ENCODE measurements around the gene ASPM.

ASPM gene

GRCh38 chr1:197146101-197147095 is at the start of gene ASPM:
ASPM (minus strand) TSS chr1:197146669; CDS start chr1:197146437, 232 bp downstream.
- peak; percentile 81 to 86 for DNase-seq (ENCODE audit: low read depth in 2 of 2, low spot score in 1 of 2)

- DNase-seq (ENCODE audit: low read depth in 2 of 2, low spot score in 1 of 2), result no peak
Measured at GRCh38 chr1:197195100-197195499, 48.6 kb upstream of the ASPM start.

DNA sequence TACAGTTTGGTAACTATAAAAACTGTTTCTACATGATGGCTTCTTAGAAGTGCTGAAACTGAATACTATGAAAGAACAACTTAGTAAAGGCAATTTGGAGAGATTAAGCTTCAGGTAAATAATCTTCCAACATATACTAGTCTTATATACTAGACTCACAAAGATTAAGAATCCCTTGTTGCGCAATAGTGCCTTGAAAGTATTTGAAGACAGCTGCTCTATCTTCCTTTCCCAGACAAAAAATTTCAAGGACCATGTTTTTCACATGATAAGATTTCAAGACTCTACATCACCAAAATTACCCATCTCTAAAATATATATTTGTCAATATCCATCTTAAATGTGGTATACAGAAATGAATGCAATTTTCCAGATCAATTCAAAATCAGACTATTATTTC is 37.7 kb upstream of the ASPM start:
- no peak for DNase-seq (ENCODE audit: low read depth in 2 of 2, low spot score in 1 of 2)

DNA sequence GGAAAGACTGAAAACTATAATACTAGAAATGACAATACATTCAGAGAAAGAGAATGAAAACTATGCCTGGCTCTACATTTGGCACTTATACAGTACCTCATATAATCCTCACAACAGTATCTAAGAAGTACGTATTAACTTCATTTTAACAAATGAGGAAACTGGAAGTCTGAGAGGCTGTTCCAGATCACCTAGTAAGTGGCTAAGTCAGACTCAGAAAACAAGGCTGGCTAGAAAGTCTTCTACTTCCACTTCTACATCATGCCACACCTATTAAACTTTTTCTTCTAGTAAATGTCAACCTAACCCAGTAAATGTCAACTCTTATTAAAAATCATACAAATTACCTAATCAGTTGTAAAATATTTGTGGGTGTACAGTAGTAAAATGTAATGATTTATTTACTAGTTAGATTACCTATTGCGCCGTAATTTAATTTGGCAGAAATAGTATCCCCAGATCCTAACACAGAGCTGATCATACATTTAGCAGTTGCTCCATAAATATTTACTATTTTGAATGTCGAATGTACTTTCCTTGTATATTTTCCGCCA is 36.8 kb upstream of the ASPM start:
- no peak for DNase-seq (ENCODE audit: low read depth in 2 of 2, low spot score in 1 of 2)

DNA sequence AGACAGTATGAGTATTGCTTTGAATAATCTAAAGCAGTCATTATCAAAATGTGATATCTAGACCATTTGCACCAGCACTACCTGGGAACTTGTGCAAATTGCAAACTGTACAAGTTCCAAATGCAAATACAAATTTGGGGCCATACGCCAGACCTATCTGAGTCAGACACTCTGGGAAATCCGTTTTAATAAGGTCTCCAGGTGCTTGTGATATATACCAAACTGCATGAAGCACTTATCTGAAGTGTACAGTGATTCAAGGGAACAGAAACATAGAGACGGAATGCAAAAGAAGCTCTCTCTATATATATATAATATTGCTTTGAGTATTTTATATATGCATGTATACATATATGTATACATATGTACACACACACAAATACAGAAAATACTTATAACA is 36.2 kb upstream of the ASPM start:
- DNase-seq (ENCODE audit: low read depth in 2 of 2, low spot score in 1 of 2), result no peak

DNA sequence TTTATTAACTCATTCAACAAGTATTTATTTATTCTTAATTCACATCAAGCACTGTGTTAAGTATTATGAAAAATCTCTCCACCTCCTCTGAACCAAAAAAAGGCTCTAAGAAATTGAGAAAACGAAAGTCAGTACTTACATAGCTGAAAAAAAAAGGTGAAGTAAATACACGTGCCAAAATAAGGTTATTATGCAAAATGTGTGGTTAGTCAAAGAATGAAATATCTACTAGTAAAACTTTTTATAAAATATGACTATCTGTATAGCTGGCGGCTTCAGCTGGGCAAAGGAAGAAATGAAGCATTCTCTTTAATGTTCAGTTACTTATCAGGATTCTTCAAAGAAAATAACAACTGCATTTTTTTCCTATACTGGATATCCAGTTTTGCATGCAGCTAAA is 35.5 kb upstream of the ASPM start:
- no peak for DNase-seq (ENCODE audit: low read depth in 2 of 2, low spot score in 1 of 2)

- no peak for DNase-seq (ENCODE audit: low read depth in 2 of 2, low spot score in 1 of 2)
Measured at GRCh38 chr1:197180252-197180878, 33.9 kb upstream of the ASPM start.

DNA sequence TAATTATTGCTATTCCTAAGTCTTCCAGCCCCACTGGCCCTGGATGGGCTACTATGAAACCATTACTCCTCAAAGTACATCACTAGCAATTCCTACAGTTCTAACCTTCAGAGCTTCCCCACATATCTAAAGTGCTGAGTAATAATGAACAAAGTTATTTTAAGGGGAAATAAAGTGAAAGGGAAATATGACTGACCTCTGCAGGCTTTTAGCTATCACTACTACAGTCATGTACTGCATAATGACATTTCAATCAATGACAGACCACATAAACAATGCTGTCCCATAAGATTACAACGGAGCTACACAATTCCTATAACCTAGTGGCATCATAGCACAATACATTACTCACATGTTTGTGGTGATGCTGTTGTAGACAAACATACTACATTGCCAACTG is 32.5 kb upstream of the ASPM start:
- DNase-seq (ENCODE audit: low read depth in 2 of 2, low spot score in 1 of 2), result no peak

GRCh38 chr1:197174818-197175217 is 28.3 kb upstream of the ASPM start:
- DNase-seq (ENCODE audit: low read depth in 2 of 2, low spot score in 1 of 2), result no peak

DNA sequence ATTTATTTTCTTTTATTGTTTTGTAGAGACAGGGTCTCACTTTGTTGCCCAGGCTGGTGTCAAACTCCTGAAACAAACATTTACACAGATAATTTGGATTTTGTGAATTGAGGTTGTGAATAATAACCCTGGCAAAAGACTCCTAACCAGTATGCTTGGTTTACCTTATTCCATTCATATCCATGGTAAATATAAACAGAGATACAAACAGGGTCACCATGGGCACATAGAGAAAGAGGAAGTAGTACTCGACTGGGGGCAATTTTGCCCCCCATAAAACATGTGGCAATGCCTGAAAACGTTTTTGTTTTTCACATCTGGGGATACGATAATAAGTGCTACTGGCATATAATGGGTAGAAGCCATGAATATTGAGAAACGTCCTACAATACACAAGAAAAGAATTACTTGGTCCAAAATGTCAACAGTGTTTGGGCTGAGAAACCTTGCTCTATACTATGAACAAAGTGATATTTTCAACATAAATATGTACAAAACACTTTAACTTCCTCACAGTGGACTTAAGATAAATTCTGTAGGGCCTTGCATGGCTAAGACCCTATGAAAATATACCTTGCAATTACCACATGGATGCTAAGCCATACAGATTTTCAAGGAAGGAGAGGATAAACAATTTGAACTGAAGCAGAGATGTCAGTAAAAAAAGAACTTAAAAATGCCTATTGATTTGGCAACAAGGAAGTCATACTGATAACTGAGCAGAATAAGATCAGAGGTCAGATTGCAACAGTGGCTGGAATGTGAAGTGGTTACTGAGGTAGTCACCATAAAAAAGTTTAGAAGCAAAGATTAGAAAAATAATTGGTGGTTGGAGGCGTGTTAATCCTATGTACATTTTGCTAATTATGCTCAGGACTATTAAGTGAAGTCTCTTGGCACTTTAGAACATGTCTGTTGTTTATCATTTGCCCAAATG is 27.4 kb upstream of the ASPM start:
- DNase-seq (ENCODE audit: low read depth in 2 of 2, low spot score in 1 of 2), result no peak

GRCh38 chr1:197171531-197171930 is 25.1 kb upstream of the ASPM start:
- no peak for DNase-seq (ENCODE audit: low read depth in 2 of 2, low spot score in 1 of 2)

GRCh38 chr1:197170538-197170937 is 24.1 kb upstream of the ASPM start:
- DNase-seq (ENCODE audit: low read depth in 2 of 2, low spot score in 1 of 2), result no peak

DNA sequence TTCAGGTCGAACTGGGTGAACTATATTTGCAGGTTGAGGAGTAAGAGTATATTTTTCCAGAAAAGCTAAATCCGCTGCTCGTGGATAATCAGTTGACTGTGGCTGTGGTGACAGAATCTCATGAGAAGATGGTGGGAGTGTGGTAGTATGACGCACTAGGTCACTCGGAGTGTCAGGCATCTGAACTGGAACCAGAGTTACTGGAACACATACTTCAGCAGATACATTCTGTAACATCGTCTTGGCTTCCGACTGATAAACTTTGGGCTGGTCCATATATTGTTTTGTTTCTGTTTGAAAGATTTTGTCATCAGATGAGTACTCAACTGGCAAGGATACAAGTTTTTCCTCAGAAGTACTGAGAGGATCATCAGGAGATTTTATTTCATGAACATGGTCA is 13.0 kb upstream of the ASPM start:
- no peak for DNase-seq (ENCODE audit: low read depth in 2 of 2, low spot score in 1 of 2)

DNA sequence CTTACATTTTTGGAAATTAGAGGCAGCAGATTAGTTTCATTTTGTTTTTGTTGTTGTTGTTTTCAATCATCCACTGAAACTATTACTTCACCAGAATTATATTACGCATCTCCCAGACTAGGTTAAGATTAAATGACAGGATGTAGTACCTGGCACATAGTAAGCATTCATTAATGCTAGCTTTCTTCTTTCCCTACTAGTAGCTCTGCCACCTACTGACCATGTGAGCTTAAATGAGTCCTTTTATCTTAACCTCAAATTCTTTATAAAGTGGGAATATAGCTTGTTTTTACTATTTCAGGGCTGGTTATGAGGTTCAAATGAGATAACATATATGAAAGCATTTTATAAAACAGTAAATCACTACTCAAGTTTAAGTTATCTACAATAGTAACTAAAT is 10.2 kb upstream of the ASPM start:
- DNase-seq (ENCODE audit: low read depth in 2 of 2, low spot score in 1 of 2), result no peak

- DNase-seq (ENCODE audit: low read depth in 2 of 2, low spot score in 1 of 2), result no peak
Measured at GRCh38 chr1:197152662-197153061, 6.2 kb upstream of the ASPM start.

DNA sequence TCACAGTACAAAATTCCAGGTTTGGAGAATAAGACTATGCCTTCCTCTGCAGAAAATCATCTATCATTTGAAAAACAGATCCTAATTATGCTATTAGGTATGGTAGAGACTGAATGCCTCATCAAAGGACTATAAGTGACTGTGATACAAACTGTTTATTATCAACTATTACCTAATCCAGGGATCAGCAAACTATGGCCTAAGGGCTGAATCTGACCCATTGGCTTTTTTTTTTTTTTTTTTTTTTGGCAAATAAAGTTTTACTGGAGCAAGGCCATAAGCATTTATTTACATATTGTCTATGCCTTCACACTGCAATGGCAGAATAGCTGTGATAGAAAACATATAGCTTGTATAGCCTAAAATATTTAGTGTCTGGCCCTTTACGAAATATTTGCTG is 4.7 kb upstream of the ASPM start:
- no peak for DNase-seq (ENCODE audit: low read depth in 2 of 2, low spot score in 1 of 2)

DNA sequence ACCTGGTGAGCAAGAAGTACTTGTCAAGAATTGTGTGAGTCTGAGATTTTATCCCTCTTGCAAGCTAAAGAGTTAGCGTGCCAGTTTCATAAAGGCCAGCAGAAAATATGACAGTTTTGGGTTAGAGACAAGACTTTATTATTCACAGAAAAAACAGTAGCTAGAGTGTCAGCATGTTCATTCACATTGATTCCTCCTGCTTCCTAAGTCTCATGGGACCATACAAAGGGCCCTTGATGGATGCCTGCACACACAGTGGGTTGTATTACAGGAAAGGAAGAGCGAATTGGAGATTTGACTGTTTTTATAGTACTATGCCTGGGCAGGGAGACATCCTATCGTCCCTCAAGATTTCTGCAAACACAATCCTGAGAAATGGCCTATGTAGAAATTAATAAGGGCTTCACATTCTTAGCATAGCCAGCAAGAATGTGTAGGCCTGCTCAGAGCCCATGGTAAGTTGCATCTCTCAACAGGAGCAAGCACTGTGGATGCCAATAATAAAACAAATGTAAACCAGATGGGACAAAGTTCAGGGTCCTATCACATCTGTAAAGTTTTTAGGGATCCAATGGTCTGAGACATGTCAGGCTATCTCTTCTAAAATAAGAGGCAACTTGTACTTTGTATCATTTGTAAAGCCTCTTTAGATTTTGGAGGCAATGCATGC is 4.0 kb upstream of the ASPM start:
- no peak for DNase-seq (ENCODE audit: low read depth in 2 of 2, low spot score in 1 of 2)

GRCh38 chr1:197149340-197149739 is 2.9 kb upstream of the ASPM start:
- no peak for DNase-seq (ENCODE audit: low read depth in 2 of 2, low spot score in 1 of 2)

DNA sequence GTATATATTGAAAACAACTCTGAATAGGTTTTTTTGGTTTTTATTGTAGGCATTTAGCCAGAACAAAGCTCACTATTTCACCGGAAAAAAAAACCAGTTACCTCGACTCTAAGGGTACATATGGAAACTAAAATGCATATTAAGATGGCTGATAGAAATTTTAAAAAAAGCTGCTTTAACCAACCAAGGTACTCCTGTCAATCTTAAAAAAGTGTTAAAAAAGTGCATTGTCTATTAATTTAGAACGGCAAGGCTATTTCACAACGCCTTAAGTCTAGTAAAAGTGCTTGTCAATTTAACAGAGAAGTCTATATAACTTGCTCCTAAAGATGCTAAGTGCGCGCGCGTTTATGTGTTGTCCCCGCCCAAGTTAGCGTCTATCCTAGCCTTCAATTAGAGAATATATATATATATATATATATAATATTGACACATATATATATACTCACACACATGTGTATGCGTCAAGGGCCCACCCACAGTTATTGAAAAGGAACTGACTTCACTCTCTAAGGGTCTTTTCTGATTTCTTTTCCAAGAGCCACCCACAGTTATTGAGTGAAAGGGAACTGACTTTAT is 934 bp downstream of the ASPM start:
- DNase-seq (ENCODE audit: low read depth in 2 of 2, low spot score in 1 of 2), result no peak
